Uterus (tissue), 4 donors: ENCODE results near the gene NEURL3. TPM values are rescaled to one million over a fixed set of nuclear protein-coding genes. Genes with fewer than 3 reads are reported as not detected.

ENCODE experiments used
- DNase-seq, 2 donors: peaks; one replicate each; pipeline ENCODE4 v3.0.0-alpha.2; 2019 to 2020
- H3K27ac ChIP-seq, 2 donors: fragments of 200-600 bp; sonication (generic); 1 replicate in 1 of 2; 2 replicates in 1 of 2; pipeline ENCODE4 v1.5.1; 2016 to 2018
- H3K27me3 ChIP-seq, 2 donors: fragments of 200-600 bp; sonication (generic); one replicate each; pipeline ENCODE4 v1.5.1; 2018 to 2019; ENCODE audit warnings: control low read depth in 1 of 2
- H3K36me3 ChIP-seq, 2 donors: fragments of 200-600 bp; sonication (generic); one replicate each; pipeline ENCODE4 v1.5.1; 2019; ENCODE audit warnings: control low read depth in 1 of 2
- H3K4me1 ChIP-seq, 2 donors: fragments of 200-600 bp; sonication (generic); one replicate each; pipeline ENCODE4 v1.5.1; 2018 to 2019; ENCODE audit warnings: control low read depth in 1 of 2
- H3K4me3 ChIP-seq, 2 donors: fragments of 200-600 bp; sonication (generic); 1 replicate in 1 of 2; 2 replicates in 1 of 2; pipeline ENCODE4 v1.5.1; 2018 to 2019; ENCODE audit warnings: mild to moderate bottlenecking in 1 of 2
- H3K9me3 ChIP-seq, 2 donors: fragments of 200-600 bp; sonication (generic); one replicate each; pipeline ENCODE4 v1.5.1; 2019; ENCODE audit warnings: control low read depth in 1 of 2
- CTCF ChIP-seq, 4 experiments: fragments of 200-600 bp in 2 of 4; fragments of 450-650 bp in 2 of 4; sonication (generic) in 2 of 4; IDR thresholded peaks; one replicate each; pipeline ENCODE4 v1.5.1; 2016 to 2019; ENCODE audit warnings: antibody characterized with exemption in 4 of 4, mild to moderate bottlenecking in 2 of 4, moderate library complexity in 1 of 4
- POLR2A ChIP-seq, 2 donors: fragments of 450-650 bp; IDR thresholded peaks; one replicate each; pipeline ENCODE4 v1.6.1; 2016; ENCODE audit warnings: antibody characterized with exemption in 2 of 2, mild to moderate bottlenecking in 1 of 2, moderate library complexity in 1 of 2
- intact Hi-C: fragments of 100-400 bp; cut with DNase I; formaldehyde crosslinking; loops from one replicate; pipeline ENCODE4 v1.15.1; 2023; ENCODE audit warnings: low total_unique reads
- total RNA-seq, 4 donors: library from RNA; depleted of rRNA in 3 of 4; stranded (reverse); fragments of >200 nt in 3 of 4; gene quantifications; one replicate each; pipeline versions ENCODE4 v1.1.0 to v1.2.4, GENCODE V29; 2014 to 2023
- donor health status: DM: yes; HTN: yes; CAD: no.

The NEURL3 gene
- total RNA-seq, 4 donors from 2014 or later, result not detected

GRCh38 chr2:96527286-96528005 lies 22.3 kb upstream of the NEURL3 start:
- peak in 3 of 4 experiments; percentile 41 to 56 (median 54) for TF ChIP-seq CTCF (IDR thresholded peaks at IDR 0.05)
- TF ChIP-seq POLR2A (IDR thresholded peaks at IDR 0.05), result peak in 1 of 2 donors; percentile 23
- Histone ChIP-seq H3K27me3 (no peaks in the 10 kb centered on the region), H3K36me3 (no peaks in the 10 kb centered on the region), H3K4me3 (peak overlapping the region; percentile 44 to 60), H3K27ac (peak overlapping the region; percentile 100), H3K4me1 (peaks cover 10 to 20% of the 10 kb centered on the region in 2 donors), H3K9me3 (no peaks in the 10 kb centered on the region)
- peak; percentile 69 to 71 for DNase-seq
- intact Hi-C loops, result no loop called here

- no peaks in the 10 kb centered on the region for H3K9me3 ChIP-seq
- H3K4me1 ChIP-seq, result peaks cover 8 to 18% of the 10 kb centered on the region in 2 donors
- TF ChIP-seq CTCF (IDR thresholded peaks at IDR 0.05), result no peak
- TF ChIP-seq POLR2A (IDR thresholded peaks at IDR 0.05), result no peak
- no peak for DNase-seq
- no peaks in the 10 kb centered on the region for H3K36me3 ChIP-seq
- peak overlapping the region; percentile 100 for H3K27ac ChIP-seq
- H3K27me3 ChIP-seq, result no peaks in the 10 kb centered on the region
- H3K4me3 ChIP-seq, result peak overlapping the region; percentile 44 to 60
- intact Hi-C loops, result no loop called here
Measured at GRCh38 chr2:96526615-96527285, 21.6 kb upstream of the NEURL3 start.

GRCh38 chr2:96526101-96526591 lies 21.0 kb upstream of the NEURL3 start:
- DNase-seq, result no peak
- peaks cover 8 to 12% of the 10 kb centered on the region in 2 donors for H3K4me1 ChIP-seq
- H3K36me3 ChIP-seq, result no peaks in the 10 kb centered on the region
- no peak for TF ChIP-seq CTCF (IDR thresholded peaks at IDR 0.05)
- TF ChIP-seq POLR2A (IDR thresholded peaks at IDR 0.05), result no peak
- intact Hi-C loops, result no loop called here
- H3K27me3 ChIP-seq, result no peaks in the 10 kb centered on the region
- no peak overlapping the region for H3K4me3 ChIP-seq
- peak overlapping the region; percentile 100 for H3K27ac ChIP-seq
- no peaks in the 10 kb centered on the region for H3K9me3 ChIP-seq

GRCh38 chr2:96525211-96525507 lies 20.0 kb upstream of the NEURL3 start:
- Histone ChIP-seq H3K9me3 (no peaks in the 10 kb centered on the region), H3K36me3 (no peaks in the 10 kb centered on the region), H3K4me1 (peaks cover 8 to 11% of the 10 kb centered on the region in 2 donors), H3K27ac (no peak overlapping the region), H3K27me3 (no peaks in the 10 kb centered on the region), H3K4me3 (no peak overlapping the region)
- no peak for TF ChIP-seq POLR2A (IDR thresholded peaks at IDR 0.05)
- no peak for TF ChIP-seq CTCF (IDR thresholded peaks at IDR 0.05)
- intact Hi-C loops, result no loop called here
- DNase-seq, result no peak
